Colonic mucosa (tissue), 4 donors: ENCODE measurements around the gene UCP3. TPM values are rescaled to one million over a fixed set of nuclear protein-coding genes. Genes with fewer than 3 reads are reported as not detected.

ENCODE experiments used
- DNase-seq: peaks from one replicate; pipeline ENCODE4 v3.0.0-alpha.2; 2020
- H3K27ac ChIP-seq: fragments of 200-600 bp; one replicate; pipeline ENCODE4 v1.8.0; 2021
- H3K27me3 ChIP-seq: fragments of 200-600 bp; one replicate; pipeline ENCODE4 v1.8.0; 2021
- H3K36me3 ChIP-seq: fragments of 200-600 bp; one replicate; pipeline ENCODE4 v1.8.0; 2021
- H3K4me1 ChIP-seq: fragments of 200-600 bp; one replicate; pipeline ENCODE4 v1.8.0; 2021; ENCODE audit warnings: mild to moderate bottlenecking
- H3K4me3 ChIP-seq: fragments of 200-600 bp; one replicate; pipeline ENCODE4 v1.8.0; 2021
- H3K9ac ChIP-seq, 2 donors: one replicate each; pipeline ENCODE4 v1.7.0; 2013; ENCODE audit warnings: control low read depth in 2 of 2, low read depth in 2 of 2, low read length in 2 of 2
- H3K9me3 ChIP-seq: fragments of 200-600 bp; one replicate; pipeline ENCODE4 v1.8.0; 2021
- intact Hi-C: fragments of 100-400 bp; cut with DNase I; formaldehyde crosslinking; loops from one replicate; pipeline ENCODE4 v1.14.1; 2022
- total RNA-seq, 2 donors: library from RNA; stranded (reverse); fragmentation: NEBNext Ultra II Directional in 1 of 2; extraction: Animal tissue kit (Norgen Biotek cat#: 25700) in 1 of 2; gene quantifications; one replicate each; pipeline ENCODE4 v1.2.1, GENCODE V29; 2021
- TF ChIP-seq, protein P1 (sequence below): fragments of 200-600 bp; IDR thresholded peaks from one replicate; pipeline ENCODE4 v1.8.0; 2022; ENCODE audit warnings: antibody characterized with exemption, mild to moderate bottlenecking
- donor health status: healthy.
- donor health status: DM: no; HTN: no; CAD: no.
- donor health status: DM: no; HTN: no; CAD: no.

UCP3 gene
- total RNA-seq, 2 donors from 2014 or later: 0.66 to 1.5 TPM

DNA sequence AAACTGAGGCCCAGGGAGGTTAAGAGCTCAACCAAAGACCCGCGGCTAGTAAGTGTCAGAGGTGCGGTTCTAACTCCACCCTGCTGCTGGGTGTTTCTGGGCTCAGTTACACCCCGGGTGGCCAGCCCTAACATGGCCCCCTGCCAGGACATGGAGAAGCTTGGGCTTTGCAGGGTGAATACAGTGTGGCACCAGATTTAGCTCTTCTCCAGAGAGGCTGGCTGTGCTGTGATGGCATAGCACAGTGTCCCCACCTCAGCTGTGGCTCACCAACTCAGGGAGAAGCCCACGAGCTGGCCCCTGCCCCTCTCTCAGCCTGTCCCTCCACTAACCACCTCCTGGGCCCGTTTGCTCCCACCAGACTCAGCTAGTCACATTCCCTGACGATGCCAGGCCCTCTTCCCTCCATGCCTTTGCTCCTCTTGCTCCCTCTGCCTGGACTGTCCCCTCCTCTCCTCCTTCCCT is 7.0 kb downstream of the UCP3 start:
- Histone ChIP-seq H3K9me3 (no peaks in the 10 kb centered on the region), H3K27ac (no peak overlapping the region), H3K9ac (no peak overlapping the region), H3K4me1 (no peaks in the 10 kb centered on the region), H3K36me3 (no peaks in the 10 kb centered on the region), H3K27me3 (no peaks in the 10 kb centered on the region), H3K4me3 (no peak overlapping the region)
- no peak for DNase-seq
- TF ChIP-seq, protein P1, sequence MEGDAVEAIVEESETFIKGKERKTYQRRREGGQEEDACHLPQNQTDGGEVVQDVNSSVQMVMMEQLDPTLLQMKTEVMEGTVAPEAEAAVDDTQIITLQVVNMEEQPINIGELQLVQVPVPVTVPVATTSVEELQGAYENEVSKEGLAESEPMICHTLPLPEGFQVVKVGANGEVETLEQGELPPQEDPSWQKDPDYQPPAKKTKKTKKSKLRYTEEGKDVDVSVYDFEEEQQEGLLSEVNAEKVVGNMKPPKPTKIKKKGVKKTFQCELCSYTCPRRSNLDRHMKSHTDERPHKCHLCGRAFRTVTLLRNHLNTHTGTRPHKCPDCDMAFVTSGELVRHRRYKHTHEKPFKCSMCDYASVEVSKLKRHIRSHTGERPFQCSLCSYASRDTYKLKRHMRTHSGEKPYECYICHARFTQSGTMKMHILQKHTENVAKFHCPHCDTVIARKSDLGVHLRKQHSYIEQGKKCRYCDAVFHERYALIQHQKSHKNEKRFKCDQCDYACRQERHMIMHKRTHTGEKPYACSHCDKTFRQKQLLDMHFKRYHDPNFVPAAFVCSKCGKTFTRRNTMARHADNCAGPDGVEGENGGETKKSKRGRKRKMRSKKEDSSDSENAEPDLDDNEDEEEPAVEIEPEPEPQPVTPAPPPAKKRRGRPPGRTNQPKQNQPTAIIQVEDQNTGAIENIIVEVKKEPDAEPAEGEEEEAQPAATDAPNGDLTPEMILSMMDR: no peak
- intact Hi-C loops: no loop called here

DNA sequence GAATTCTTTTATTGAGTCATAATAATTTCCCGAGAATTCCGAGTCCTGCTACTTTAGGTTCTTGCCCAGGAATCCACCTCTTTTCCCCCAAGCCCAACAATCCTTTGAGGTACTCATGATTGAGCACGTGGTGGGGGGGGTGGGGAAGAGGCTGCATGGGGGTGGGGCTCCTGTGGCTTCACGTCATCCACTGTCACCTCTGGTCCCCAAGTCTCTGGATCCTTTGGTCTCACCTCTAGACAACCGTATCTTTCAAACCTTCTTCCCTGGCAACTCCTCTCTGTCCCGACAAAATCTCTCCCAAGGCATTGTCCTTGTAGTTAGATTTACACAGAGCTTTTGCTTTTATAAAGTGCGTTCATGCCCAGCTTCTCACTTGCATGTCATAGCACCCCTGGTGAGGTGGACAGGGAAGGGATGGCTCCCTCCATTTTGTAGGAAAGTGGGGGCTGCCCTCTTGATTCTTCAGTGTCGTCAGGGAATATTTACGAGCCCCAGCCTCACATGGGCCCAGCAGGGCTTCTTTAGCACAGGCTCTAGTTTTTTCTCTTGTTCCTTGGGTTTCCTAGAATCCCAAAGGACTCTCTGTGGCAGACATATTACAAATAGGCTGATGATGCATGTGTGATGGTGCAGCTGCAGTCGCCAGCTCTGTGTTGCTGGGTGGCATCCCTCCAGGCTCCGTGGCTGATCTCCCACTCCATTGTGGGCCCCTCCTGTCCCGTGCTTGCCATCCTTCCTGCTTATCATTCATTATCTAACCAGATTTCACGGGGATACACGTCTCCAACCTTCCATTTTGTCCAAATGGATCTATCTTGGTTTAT is 8.4 kb downstream of the UCP3 start:
- Histone ChIP-seq H3K27ac (no peak overlapping the region), H3K4me3 (no peak overlapping the region), H3K36me3 (no peaks in the 10 kb centered on the region), H3K27me3 (no peaks in the 10 kb centered on the region), H3K4me1 (no peaks in the 10 kb centered on the region), H3K9me3 (no peaks in the 10 kb centered on the region), H3K9ac (no peak overlapping the region)
- intact Hi-C loops: no loop called here
- no peak for DNase-seq
- TF ChIP-seq, protein P1: no peak

GRCh38 chr11:73999581-74000306 is 9.1 kb downstream of the UCP3 start:
- H3K36me3 ChIP-seq: no peaks in the 10 kb centered on the region
- H3K9me3 ChIP-seq: no peaks in the 10 kb centered on the region
- no peaks in the 10 kb centered on the region for H3K4me1 ChIP-seq
- TF ChIP-seq, protein P1: no peak
- H3K27me3 ChIP-seq: no peaks in the 10 kb centered on the region
- no peak overlapping the region for H3K9ac ChIP-seq
- no peak overlapping the region for H3K4me3 ChIP-seq
- no peak for DNase-seq
- intact Hi-C loops: no loop called here
- no peak overlapping the region for H3K27ac ChIP-seq

DNA sequence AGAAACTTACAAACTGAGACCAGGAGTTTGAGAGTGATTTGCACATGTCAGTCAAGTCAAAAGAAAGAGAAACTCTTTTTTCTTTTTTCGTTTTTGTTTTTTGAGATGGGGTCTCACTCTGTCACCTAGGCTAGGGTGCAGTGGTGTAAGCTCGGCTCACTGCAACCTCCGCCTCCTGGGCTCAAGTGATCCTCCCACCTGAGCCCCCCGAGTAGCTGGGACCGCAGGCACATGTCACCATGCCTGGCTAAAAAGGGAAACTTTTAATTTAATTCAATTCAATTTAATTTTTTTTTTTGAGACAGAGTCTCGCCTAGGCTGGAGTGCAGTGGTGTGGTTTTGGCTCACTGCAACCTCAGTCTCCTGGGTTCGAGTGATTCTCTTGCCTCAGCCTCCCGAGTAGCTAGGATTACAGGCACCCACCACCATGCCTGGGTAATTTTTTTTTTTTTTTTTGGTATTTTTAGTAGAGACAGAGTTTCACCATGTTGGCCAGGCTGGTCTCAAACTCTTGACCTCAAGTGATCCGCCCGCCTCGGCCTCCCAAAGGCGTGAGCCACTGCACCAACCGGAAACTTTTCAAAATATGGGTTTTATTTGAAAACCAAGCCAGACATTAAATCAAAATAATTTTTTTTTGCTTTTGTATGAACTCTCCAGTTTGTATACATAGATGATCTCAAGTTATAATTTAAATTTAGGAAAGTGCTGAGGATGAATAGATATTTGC is 9.9 kb downstream of the UCP3 start:
- Histone ChIP-seq H3K4me3 (no peak overlapping the region), H3K27ac (no peak overlapping the region), H3K4me1 (no peaks in the 10 kb centered on the region), H3K27me3 (no peaks in the 10 kb centered on the region), H3K9ac (no peak overlapping the region), H3K36me3 (no peaks in the 10 kb centered on the region), H3K9me3 (no peaks in the 10 kb centered on the region)
- DNase-seq: no peak
- intact Hi-C loops: no loop called here
- TF ChIP-seq, protein P1: no peak

DNA sequence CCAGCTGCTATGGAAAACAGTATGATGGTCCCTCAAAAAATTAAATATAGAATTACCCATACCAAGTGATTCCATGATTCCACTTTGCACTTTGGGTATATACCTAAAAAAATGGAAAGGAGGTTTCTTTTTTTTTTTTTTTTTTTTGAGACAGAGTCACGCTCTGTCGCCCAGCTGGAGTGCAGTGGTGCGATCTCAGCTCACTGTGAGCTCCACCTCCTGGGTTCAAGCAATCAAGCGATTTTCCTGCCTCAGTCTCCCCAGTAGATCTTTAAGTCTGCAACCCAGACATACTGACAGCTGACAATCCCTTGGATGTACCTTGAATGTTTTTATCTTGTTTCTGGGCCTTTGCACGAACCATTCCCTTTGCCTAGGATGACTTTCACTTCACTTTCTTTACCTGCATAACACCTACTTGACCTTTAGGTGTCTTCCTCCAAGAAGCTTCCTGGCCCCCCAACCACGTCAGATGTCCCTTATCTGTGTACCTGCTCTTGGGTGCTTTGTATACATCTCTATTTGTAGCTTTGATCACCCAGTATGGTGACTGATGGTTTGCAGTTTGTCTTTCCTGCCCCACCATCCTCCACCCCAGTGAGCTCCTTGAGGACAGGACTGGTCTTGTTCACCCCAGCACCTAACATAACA is 11.6 kb downstream of the UCP3 start:
- TF ChIP-seq, protein P1: no peak
- Histone ChIP-seq H3K27me3 (no peaks in the 10 kb centered on the region), H3K4me3 (no peak overlapping the region), H3K36me3 (no peaks in the 10 kb centered on the region), H3K9ac (no peak overlapping the region), H3K9me3 (no peaks in the 10 kb centered on the region), H3K27ac (no peak overlapping the region), H3K4me1 (no peaks in the 10 kb centered on the region)
- DNase-seq: no peak
- intact Hi-C loops: no loop called here
